K562 (cell line): ENCODE measurements around the gene FOXE1.

ENCODE experiments used
- CTCF ChIP-seq, 3 experiments: IDR thresholded peaks in 2 of 3; conservative IDR thresholded peaks in 1 of 3; 2 replicates each; pipeline ENCODE4 v1.5.1; 2011 to 2012; ENCODE audit warnings: low read length in 3 of 3, mild to moderate bottlenecking in 3 of 3, control low read depth in 2 of 3, improper control_type of control experiment in 1 of 3, inconsistent platforms in 1 of 3, low read depth in 1 of 3, mixed read lengths in 1 of 3, moderate library complexity in 1 of 3; ENCODE audit not compliant: insufficient read depth in 2 of 3
- E2F1 ChIP-seq: sonication (generic); formaldehyde crosslinking; IDR thresholded peaks from 2 replicates; pipeline ENCODE4 v1.8.1; 2023; ENCODE audit warnings: mild to moderate bottlenecking, missing genetic modification reagents, moderate library complexity
- EZH2 ChIP-seq: IDR thresholded peaks from 2 replicates; pipeline ENCODE4 v1.6.1; 2012; ENCODE audit warnings: low read depth, mild to moderate bottlenecking, inconsistent platforms, low read length, borderline replicate concordance
- HNRNPK ChIP-seq: fragments of 200-400 bp; formaldehyde crosslinking; IDR thresholded peaks from one replicate; pipeline ENCODE4 v1.6.1; 2018; ENCODE audit warnings: mild to moderate bottlenecking, low read depth, low read length; ENCODE audit not compliant: poor library complexity, severe bottlenecking
- NFE2L1 ChIP-seq: fragments of 450-650 bp; IDR thresholded peaks from 2 replicates; pipeline ENCODE4 v1.6.1; 2016; ENCODE audit warnings: missing genetic modification characterization, low read depth, mild to moderate bottlenecking, missing compliant biosample characterization, moderate library complexity, borderline replicate concordance
- RBM17 ChIP-seq: fragments of 200-400 bp; formaldehyde crosslinking; IDR thresholded peaks from 2 replicates; pipeline ENCODE4 v1.6.1; 2017; ENCODE audit warnings: low read depth, mild to moderate bottlenecking, low read length, borderline replicate concordance
- SAP30 ChIP-seq: fragments of 200-600 bp; sonication (generic); IDR thresholded peaks from 2 replicates; pipeline ENCODE4 v1.6.1; 2012; ENCODE audit warnings: borderline replicate concordance, low read depth, mild to moderate bottlenecking, moderate library complexity, low read length, control low read depth, inconsistent platforms; ENCODE audit not compliant: insufficient read depth, poor library complexity, severe bottlenecking
- SMARCA5 ChIP-seq: fragments of 450-650 bp; IDR thresholded peaks from 2 replicates; pipeline ENCODE4 v1.6.1; 2016
- ZBTB1 ChIP-seq: sonication (generic); formaldehyde crosslinking; IDR thresholded peaks from 2 replicates; pipeline ENCODE4 v1.8.1; 2023; ENCODE audit warnings: missing genetic modification reagents, low read depth, mild to moderate bottlenecking, borderline replicate concordance

- TF ChIP-seq ZBTB1 (CRISPR knock-in tag) (no peak), EZH2 (no peak), RBM17 (no peak), E2F1 (no peak), NFE2L1 (tag) (no peak), CTCF (IDR thresholded peaks at IDR 0.05 in 2 of 3, conservative IDR thresholded peaks at IDR 0.05 in 1 of 3; ENCODE audit: insufficient read depth in 2 of 3, low read depth in 1 of 3, low read length in 3 of 3) (no peak), SAP30 (no peak), SMARCA5 (no peak), HNRNPK (no peak)
Measured at GRCh38 chr9:97808972-97809371, 44.1 kb upstream of the FOXE1 start.
